A172 (cell line): Measurements from ENCODE around the gene GPC4. TPM values are rescaled to one million over a fixed set of nuclear protein-coding genes. Genes with fewer than 3 reads are reported as not detected.
"Not testable (repeated sequence)": the region's sequence is repeated elsewhere in the genome, so short reads cannot be mapped to it uniquely, and the experiment has no call there.

Source experiments
- DNase-seq: peaks from one replicate; pipeline ENCODE4 v3.0.0-alpha.2; 2015; ENCODE audit warnings: low spot score
- total RNA-seq: library from RNA; depleted of rRNA; stranded (reverse); fragments of >200 nt; shearing (Covaris generic); gene quantifications from 2 replicates; pipeline ENCODE4 v1.2.3, GENCODE V29; 2014; rRNA removed

Gene GPC4
- total RNA-seq, 1 experiment from 2014 or later = 3.2 TPM

DNA sequence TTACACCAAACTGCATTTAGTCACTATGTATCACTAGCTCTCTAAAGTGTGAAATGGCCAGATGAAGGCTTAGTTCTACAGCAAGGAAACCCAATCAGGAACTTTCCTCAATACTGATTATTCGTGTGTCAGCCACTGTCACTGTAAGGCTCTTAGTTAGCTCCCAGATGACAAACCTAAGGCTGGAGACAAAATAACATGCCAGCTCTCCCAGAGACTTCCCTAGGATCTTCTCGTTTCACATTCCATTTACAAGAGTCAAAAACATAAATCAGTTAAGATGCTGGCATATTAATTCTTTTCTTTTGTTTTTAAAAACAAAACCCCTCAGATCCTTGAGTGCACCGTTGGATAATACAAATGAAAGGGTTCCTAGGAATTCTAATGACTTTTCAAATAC, 109.0 kb downstream of the GPC4 start:
- DNase-seq = peak; percentile 26

DNA sequence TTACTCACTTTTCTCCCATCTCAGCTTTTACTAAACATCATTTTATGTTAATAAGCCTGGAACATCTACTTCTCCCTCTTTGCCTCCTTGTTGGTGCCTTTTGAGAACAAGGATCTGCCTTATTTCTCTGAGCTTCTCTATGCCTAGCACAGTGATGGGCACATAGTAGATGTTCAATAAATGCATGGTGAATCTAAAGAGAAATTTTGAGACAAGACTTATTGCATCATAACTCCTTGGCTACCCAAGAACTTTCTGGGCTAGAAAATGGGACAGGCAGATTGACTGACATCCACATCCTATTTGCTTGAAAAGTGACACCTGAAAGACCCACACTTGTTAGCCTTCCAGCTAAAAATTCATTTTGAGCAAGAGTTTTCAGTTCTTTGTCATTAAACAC, 109.9 kb downstream of the GPC4 start:
- DNase-seq = no peak

DNA sequence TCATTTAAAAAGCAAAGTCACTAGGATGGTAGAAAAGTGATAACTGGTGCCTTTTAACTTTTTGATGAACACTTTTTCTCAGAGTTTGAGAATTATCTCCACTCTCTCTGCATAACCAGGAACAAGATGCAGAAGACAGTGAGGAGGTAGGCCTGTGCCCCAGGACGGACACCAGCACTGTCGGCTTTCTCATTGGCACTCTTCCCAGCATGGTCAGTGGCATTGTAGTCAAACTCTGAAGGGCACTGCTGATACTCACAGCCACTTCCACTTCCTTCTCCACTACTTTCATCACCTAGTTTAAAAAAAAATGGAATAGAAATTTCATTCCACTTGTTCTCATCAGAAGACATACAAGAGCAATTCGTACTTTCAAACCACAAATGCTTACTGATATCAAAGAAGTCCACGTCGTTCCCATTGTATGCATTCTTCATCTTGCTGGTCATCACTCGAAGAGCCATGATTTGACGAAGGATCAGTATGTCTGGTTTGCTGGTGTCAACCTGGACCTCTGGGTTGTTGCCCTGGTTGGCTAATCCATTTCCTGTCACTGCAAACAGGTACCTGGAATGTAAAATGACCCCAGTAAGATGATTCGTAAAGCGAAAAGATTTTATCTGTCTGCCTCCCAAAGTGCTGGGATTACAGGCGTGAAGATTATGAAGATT, 112.4 kb downstream of the GPC4 start:
- DNase-seq = peak; percentile 10

DNA sequence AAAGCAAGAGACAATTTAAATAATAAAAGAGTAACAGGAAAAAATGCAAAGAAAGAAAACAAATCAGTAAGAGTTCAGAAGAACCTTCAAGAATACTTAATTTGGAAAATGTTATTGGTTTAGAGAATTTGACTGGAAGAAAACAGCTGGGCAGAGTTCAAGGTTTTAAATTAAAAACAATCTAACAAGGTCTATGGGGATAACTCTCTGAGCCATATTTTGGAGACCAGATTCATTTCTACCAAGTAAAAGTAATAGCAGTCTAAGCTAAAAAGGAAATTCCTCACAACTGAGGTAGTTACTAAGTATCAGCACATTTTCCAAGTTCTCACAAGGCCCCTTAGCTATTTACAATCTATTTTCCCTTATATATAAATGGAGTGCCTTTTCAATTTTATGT, 114.7 kb downstream of the GPC4 start:
- no peak for DNase-seq

DNA sequence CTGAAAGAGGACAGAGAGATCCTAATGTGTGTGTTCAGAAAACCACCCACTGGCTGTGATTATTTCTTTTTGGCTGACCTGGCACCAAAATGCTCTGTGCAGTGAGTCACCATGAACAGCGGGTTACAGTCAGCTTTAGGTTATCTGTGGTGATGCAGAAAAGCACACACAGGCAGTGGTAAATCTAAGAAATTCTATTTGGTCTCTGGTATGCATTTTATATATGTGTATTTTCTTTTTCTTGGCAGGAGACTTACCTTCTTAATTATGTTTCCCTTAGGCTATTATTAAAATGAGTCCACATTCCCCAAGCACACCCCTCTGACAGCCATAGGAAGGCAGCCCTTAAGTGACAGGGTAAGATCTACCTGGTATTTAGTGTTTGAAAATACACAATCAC, 118.0 kb downstream of the GPC4 start:
- peak; percentile 64 for DNase-seq

DNA sequence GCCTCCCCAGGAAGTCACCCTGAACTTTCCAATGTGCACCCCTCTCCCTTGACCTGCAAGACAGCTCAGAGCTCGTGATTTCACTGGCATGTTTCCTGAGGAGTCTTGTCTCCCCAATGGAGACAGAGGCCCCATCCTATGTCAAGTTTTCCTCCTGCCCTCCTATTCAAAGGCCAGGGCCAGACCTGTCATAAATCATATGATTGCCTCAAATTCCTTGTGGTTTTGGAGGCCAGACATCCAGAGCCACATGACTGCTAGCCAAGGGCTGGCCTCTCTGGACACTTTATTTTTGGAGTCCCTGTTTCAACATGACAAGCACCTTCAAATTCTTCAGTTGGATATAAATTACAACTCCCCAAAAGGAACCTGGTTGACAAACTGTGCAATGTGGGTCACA, 121.2 kb downstream of the GPC4 start:
- peak; percentile 57 for DNase-seq

DNA sequence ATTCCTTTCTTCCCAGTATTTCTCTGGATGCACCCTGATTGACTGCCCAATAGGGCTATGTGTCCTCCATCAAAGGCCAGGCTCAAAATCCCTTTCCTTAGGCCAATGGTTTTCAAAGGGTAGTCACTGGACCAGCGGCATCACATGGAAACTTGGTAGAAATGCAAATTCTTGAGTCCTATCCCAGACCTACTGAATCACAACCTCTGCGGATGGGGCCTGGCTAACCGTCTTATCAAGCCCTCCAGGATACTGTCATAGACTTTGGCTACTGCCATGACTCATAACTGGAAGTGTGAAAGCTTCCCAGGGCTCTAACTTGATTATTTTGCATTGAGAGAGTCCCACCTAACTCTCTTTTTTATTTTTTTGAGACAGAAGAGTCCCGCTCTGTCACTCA, 125.2 kb downstream of the GPC4 start:
- peak; percentile 65 for DNase-seq

DNA sequence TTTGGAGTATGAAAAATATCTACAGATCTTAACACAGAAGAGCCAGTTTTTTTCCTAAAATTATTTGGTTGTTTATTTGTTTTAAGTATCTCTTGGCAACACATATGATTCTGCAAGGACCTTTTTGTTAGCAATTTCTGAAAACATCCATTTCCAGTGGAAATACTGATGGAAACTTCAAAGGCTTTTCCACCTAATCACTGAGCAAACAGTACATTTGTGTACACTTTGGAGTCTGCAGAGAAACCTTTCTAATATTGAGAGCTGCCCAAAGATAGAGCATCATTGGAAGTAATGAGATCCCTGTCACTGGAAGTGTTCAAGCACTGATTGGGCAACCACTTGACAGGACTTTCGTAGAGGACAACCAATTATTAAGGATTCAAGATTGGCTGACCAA, 127.4 kb downstream of the GPC4 start:
- DNase-seq = no peak

DNA sequence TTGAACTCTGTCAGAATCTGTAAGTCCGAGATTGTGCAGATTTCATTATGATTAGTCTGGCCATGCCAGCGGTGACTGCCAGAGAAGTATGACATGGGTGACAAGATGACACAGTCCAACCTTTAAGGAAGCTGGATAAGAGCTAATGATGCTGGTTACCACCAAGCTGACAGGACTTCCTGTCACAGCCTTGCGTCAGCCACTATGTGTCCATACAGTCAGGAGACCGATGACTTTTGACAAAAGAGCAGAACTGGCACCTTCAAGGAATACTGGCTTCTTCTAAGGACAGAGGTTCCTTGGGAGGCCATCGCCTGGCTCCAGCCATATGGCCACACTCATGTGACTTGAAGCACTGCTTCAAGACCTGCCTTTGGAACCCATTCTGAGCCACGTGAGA, 129.9 kb downstream of the GPC4 start:
- DNase-seq = no peak

DNA sequence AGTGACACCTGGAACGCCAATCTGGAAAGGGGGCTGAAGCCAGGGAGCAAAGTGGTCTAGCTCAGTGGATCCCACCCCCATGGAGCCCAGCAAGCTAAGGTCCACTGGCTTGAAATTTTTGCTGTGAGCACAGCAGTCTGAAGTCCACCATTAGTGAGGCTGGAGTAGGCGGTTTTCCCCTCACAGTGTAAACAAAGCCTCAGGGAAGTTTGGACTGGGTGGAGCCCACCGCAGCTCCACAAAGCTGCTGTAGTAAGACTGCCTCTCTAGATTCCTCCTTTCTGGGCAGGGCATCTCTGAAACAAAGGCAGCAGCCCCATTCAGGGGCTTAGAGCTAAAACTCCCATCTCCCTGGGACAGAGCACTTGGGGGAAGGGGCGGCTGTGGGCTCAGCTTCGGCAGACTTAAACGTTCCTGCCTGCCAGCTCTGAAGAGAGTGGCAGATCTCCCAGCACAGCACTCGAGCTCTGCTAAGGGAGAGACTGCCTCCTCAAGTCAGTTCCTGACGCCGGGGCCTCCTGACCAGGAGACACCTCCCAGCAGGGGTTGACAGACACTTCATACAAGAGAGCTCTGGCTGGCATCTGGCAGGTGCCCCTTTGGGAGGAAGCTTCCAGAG, 136.1 kb downstream of the GPC4 start:
- not testable (repeated sequence) for DNase-seq

DNA sequence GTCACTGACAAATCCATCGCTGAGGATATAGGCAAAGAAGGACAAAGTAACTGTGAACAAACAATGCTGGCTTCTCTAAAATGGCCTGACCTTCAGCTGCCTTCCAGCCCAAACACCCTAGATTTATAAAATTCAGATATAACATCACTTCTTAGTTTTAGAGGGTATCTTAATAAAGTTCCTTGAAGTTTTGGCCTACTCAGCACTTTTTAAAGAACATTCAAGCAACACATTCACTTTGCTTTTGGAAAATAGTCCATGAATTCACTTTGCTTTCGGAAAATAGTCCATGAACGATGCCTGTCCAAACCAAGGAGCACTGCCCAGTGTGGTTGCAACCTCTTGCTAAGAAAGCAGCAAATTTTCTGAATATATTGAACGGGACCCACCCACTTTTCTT, 142.1 kb downstream of the GPC4 start:
- no peak for DNase-seq

DNA sequence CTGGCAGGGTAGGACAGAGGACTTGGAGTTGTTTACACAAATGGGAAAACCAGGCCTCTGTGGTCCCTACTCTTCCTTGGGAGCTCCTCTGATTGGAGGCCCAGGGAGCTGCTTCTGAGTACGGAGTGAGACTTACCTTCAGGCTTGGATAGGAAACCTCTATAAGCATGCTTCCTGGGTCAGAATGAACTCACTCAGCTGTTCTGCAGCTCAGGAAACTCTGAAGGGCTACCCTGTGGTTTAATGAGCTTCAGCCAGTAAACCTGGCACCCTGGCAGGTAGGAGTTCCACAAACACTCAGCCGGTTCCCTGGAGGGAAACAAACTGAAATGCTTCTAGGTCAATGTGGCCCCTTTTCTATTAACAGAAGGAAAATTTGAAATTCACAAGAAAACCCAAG, 146.1 kb downstream of the GPC4 start:
- no peak for DNase-seq

DNA sequence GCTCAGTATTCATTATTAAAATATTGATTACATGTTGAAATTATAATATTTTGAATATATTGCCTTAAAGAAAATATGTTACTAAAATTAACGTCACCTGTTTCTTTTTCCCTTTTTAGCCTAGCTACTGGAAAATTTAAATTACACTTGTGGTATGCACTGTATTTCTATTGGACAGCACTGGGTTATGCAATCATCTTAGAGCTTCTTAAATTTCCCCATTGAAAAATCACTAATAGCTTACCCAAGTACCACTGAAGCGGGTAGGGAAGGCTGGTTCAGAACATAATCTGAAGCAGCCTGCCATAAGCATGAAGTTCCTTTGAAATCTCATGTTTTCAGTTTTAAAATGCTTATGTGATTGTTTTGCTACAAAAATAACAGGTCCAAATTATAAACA, 147.7 kb downstream of the GPC4 start:
- no peak for DNase-seq

DNA sequence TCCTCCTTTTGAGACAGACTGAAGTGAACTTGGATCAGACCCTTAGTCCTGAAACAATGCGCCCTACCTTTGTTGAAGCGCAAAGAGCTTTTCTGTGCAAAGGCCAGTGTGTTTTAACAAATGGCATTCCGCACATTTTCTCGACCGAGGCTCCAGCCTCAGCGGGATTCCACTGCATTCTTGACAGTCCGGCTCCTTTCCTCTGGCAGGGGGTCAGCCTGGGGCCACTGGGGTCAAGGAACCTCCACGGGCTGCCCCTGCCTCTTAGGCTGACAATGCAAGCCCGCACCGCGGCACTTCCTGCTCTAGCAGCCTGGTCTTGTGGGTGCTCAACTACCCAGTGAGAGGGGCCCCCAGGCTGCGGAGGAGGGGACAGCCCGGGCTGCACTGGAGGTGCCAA, 150.0 kb downstream of the GPC4 start:
- no peak for DNase-seq

DNA sequence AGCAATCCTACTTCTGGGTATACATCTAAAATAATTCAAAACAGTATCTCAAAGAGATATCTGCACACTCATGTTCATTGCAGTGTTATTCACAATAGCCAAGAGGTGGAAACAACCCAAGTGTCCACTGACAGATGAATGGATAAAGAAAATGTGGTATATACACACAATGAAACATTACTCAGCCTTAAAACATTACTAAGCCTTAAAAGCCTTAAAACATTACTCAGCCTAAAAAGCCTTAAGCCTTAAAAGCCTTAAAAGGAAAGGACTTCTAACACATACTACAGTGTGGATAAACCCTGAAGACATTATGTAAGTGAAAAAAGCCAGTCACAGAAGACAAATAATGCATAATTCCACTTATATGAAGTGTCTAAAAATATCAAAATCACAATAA, 156.8 kb downstream of the GPC4 start:
- DNase-seq = peak; percentile 23

DNA sequence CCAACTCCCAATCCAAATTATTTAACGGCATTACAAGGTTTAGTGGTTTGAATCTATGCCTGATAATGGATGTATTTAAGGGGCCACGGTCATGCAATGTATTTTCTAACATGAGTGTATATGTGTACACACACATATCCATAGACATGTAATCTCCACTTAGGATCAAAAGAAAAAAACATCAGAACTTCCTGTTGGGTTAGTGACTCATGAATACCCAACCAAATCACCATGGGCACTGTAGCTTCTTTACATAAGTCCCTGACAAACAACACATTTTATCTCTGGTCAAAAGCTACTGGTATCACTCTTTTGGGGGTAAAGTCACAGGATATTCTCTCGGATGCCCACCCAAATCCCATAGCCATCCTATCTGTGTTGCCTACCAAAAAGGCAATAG, 160.6 kb downstream of the GPC4 start:
- peak; percentile 18 for DNase-seq

DNA sequence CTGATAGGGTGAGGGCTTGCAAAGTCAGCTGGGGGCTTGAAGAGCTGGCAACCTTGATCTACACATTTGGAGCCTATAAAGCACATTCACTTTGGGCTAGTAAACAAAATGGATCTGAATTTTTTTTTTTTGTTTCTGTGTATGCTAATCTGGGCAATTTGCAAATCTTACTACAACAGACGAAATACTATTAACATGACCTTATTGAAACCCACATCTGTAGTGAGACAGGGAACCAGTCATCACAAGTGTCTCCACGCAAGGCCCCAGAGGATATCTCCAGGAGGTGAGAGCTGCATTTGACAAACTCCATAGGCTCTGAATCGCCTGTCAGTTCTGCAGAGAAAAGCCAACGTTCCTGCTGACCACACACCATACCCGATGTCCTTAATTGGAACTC, 164.1 kb downstream of the GPC4 start:
- DNase-seq = no peak

DNA sequence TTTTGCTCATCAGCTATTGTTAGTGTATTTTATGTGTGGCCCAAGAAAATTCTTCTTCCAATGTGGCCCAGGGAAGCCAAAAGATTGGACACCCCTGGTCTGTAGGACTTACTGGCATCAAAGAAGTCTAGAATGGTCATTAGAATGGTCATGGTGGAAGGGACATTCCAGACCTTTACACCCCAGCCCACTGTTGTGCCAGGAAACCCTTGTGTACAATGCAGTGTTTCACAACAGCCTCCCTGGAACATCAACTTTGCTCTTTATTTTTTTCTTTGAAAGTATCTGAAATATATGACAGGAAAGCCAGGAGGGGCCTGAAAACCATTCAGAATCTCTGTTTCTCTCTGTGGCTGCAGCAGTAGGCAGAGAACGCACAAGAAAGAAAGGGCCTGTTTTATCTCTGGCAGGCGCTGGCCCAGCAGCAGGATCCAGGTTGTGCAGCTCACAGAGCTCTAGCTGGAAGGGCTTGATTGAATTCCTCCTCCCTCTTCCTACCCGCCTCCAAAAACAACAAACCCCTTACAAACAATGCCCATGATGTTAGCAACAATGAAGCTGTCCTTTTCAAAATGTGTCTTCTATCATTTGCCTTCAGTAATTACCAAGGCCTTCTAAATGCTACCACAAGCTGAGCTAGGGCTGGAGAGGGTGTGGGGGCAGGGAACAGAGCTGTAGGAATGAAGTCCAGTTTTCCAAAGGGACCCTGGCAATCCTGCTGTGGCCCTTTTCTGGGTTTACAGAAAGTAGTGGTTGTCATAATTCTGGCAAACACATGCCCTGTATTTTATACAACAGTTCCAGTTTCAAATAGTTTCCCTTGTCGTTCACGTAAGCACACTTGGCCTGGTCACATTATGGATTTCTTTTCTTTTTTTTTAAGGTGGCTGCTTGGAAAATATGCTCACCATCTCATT, 164.8 kb downstream of the GPC4 start:
- DNase-seq = no peak

Other genes starting within 250 kb of the GPC4 start
- gene TFDP3, start 197.1 kb downstream of the GPC4 start, total RNA-seq = not detected in 2 replicates